Germinal center (tissue), 1 donor: ENCODE data around the gene BCO2.
A peak's percentile ranks its signal among the peaks of the same experiment; 100 is the strongest.
"Not testable (repeated sequence)": the region's sequence is repeated elsewhere in the genome, so short reads cannot be mapped to it uniquely, and the experiment has no call there.

Experiments
- DNase-seq: peaks from one replicate; pipeline ENCODE4 v3.0.0; 2012; ENCODE audit warnings: mixed read lengths, low spot score

The BCO2 gene, protein sequence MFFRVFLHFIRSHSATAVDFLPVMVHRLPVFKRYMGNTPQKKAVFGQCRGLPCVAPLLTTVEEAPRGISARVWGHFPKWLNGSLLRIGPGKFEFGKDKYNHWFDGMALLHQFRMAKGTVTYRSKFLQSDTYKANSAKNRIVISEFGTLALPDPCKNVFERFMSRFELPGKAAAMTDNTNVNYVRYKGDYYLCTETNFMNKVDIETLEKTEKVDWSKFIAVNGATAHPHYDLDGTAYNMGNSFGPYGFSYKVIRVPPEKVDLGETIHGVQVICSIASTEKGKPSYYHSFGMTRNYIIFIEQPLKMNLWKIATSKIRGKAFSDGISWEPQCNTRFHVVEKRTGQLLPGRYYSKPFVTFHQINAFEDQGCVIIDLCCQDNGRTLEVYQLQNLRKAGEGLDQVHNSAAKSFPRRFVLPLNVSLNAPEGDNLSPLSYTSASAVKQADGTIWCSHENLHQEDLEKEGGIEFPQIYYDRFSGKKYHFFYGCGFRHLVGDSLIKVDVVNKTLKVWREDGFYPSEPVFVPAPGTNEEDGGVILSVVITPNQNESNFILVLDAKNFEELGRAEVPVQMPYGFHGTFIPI

DNA sequence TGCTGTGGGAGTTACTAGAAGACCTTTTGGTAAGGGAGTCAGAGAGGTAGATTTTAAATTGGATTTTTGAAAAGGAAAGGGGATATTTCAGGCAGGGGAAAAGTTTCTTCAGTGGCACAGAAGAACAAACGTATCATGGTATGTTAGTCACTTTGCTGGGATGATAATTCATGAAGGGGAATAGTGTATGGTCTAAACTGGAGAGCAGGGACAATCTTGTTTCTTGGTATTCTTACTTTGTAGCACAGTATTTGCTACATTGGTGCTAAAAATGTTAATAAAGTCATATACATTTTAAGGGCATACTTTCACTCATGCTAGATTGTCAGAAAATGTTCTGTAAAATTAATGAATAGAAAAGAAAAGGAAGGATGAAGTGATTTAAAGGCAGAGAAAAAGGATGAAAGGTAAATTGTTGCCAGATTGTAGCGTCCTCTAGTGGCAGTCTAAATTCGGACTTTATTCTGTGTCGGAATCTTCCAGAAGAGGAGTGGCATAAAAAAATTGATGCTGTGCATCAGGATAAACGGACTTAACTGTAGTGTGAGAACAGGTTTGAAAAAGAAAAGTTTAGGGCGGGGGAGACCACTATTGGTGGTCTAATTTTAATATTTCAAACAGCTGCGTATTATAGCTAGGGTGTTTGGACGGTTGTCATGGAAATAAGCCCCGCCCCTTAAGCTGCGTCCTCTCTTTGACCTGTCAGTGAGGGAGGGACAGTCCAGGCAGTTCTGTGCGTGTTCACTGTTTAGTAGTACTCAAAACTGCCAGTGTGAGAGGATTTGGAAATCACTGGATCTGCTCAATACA, at the start of gene BCO2:
Gene BCO2, plus strand, starts transcription at position 724 of the 810 bp plus-strand sequence. CDS start 90 bp downstream, outside the sequence.
- DNase-seq: peak; percentile 15

DNA sequence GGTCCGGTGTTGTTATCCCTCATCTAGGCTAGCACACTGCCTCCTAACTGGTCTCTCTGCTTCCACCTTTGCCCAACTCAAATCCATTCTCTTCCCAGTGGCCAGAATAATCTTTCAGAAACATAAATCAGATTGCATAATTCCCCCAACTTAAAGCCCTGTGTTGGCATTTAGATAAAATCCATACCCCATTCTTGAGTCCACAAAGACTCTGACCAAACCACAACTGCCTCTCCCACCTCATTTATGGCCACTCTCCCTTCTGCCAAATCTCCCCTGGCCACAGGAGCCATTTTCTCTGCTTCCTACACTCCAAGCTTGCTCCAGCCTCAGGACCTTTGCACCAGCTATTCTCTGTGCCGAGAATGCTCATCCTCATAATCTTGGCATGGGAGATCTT, 48.3 kb upstream of the BCO2 start:
- no peak for DNase-seq

DNA sequence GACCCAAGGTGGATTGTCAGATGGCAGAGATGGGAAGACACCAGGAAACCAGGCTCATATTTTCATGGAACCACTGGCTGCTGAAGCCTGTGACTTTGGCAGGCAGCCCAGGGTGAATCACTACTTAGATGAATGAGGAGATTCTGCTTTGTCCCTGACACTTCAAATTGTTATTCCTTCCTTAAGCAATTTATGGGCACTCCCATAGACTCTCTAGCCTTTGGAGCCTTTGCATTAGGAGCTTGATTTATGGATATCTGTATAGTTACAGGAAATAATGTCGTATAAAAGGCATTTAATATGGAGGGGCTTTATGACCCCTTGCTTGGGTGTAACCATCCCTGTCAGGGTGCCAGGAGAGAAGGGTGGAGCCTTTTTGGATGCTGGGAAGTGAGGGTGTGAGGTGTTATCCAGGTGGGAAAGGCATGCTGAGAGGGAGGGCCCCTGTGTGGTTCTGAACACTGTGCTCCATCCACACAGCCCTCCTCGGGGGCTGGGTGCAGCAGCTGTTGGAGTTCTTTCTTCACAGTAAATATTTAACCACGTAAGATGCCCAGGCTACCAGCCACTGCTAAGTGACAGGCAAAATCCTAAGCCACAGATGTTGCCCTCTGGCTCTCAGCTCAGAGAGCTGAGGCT, 46.7 kb upstream of the BCO2 start:
- no peak for DNase-seq

DNA sequence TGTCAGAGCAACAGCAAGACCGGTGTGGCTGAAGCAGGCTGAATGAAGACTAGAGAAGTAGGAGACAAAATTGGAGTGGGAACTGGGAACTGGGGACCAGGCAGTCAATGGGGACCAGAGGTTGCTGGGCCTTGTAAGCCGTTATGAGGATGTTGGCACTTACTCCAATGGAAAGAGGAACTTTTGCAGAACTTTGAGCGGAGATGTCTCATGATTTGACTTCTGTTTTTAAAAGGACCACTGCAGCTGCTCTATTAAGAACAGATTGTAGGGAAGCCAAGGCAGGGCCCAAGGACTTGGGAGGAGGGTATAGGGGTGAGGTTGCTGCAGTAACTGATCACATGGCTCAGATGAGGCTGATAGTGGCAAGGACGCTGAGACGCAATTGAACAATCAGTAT, 45.7 kb upstream of the BCO2 start:
- DNase-seq: no peak

DNA sequence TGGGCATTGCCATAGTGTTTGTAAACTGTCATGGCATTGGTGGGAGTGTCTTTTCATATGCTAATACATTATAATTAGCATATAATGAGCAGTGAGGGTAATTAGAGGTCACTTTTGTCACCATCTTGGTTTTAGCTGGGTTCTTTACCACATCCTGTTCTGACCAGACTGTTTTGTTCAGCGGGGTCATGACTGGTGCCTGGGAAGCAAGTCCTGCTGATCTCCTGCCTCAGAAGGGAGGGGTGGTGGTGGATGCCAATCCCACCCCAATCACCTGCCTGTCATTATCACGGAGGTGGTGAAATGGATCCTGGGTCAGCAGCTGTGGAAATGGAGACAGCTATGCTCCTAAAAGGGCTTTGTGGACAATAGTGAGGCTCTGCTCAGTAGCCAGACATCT, 42.6 kb upstream of the BCO2 start:
- DNase-seq: no peak

DNA sequence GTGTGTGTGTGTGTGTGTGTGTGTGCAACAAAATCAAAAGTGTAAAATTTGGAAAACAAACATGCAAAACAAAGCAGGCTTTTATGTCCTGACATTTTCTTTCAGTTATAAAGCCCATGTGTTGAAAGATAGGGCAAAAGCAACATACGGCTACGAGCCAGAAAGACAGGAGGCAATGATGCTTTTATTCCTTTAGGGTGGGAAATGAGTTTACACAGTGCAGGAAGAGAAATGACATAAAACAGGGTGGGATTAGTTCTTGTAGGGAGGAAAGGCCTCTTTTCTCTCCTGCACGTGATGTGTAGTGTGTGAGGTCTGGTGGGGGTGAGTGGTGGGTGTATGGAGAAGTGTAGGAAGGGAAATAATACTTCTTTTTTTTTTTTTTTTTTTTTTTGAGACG, 40.8 kb upstream of the BCO2 start:
- no peak for DNase-seq

DNA sequence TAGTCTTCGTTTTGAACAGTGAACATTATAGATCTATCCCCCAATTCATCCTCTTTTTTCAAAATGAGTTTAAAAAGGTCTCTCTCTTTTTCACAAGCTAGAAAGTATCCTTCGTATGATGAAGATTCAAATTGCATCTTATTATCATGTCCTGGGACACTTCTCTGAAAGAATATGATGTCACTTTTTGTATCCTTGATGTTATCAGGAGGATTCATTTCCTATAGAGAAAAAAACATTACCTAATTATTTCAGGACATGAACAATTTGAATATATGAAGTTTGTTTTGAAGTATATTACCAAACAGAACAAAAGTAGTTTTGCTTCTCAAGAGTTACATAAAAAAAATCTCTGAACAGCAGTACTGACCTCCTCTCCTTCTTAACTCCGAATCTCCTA, 31.7 kb upstream of the BCO2 start:
- DNase-seq: no peak

DNA sequence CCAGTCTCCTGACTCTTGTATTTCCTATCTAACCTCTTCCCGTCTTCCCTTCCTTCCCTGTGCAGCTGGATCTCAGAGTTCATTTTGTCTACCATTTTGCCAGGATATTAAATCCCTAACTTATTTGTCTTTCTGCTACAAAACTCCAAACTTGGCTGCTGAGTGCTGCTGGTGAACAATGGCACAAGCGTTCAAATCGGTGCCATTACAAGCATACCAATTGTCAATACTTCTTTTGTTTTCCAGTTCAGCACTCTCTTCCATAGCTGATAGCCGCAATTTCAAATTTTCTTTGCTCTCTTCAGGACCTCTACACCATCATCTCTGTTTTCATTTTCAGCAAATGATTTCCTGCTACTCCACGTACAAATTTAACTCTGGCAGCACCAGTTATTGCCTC, 24.8 kb upstream of the BCO2 start:
- no peak for DNase-seq

DNA sequence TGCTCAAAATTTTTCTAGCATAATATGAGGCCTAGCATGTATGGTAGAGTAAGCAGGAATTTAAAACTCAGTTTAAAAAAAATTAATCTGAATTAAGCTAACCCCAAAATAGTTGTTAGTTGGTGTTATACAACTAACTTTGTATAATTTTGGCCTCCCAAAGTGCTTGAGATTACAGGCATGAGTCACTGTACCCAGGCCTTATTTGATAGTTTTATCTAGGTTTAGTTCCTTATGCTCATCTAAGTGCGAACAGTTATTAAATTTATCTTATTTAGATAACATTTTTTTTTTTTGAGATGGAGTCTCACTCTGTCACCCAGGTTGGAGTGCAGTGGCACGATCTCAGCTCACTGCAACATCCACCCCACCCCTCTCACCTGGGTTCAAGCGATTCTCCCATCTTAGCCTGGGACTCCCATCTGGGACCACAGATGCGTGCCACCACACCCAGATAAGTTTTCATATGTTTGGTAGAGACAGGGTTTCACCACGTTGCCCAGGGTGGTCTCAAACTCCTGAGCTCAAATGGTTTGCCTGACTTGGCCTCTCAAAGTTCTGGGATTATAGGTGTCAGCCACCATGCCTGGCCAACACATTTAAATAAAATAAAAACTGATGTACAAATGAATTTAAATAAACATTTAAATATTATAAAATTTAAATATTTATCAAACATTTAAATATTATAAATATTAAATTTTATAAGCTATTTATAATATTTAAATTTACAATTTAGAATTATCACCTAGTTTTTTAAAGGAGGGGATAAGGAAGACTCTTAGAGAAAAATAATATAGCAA, 19.0 kb upstream of the BCO2 start:
- DNase-seq: no peak

DNA sequence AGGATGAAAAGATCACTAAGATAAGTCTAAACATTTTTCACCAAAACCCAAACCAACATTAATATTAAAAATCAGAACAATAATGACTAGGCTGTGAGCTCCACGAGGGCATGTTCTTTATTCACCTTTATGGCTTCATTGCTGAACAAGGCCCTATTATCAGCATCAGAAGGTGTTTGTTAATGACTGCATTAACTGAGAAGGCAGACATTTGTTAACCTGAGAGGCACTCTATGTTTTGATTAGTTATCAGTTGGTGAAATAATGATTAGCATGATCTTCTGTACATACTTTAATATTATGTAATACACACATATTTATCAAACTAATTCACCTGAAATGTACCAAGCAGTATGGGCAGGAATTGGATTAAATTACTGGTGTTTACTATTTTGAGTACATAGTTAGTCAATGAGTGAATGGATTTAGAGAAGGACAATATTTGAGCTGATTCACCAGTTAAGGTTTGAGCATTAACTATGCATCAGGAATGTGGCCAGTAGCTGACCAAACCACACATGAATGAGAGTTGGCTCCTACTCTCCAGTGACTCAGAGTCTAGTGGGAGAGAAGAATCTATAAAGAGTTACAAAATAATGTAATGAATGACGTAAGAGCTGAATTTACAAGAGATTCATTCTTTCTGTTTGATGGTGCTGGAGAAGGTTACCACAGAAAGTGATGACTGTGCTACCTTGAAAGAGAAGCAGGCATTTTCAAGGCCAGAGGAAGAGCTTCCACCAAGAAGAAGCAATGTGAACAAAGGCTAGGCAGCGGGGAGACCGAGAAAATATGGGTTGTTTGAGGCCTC, 18.2 kb upstream of the BCO2 start:
- no peak for DNase-seq

DNA sequence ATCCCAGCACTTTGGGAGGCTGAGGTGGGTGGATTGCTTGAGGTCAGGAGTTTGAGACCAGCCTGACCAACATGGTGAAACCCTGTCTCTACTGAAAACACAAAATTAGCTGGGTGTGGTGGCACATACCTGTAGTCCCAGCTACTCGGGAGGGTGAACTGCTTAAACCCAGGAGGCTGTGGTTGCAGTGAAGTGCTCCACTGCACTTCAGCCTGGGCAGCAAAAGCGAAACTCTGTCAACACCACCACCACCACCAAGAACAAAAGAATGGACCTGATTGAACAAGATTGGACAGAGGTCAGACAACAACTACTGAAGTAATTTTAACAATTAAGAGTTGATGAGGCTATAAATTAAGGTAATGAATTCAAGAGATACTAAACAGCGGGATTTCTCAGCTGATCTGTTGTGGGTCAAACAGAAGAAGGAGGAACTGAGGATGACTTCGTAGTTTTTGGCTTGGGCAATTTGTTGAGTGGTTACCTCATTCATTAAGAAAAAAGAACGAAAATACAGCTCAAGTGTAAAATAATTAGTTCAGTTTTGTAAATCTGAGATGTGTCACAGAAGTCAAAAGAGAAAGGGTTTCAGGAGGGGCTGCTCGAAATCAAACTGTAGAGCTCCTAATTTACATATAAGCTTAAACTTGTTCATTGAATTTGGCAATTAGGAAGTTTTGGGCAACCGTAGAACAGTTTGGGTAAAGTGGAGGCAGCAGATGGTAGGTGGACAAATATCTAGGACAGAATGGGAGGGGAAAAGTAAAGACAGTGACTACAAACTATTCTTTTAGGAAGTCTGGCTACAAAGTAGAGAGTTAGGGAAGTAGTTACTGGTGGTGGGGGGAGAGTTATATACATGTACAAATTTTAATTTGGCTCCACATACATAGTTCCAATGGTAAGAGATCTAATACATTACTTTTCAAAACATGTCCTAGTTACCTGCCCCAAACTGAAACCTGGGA, 15.9 kb upstream of the BCO2 start:
- no peak for DNase-seq

DNA sequence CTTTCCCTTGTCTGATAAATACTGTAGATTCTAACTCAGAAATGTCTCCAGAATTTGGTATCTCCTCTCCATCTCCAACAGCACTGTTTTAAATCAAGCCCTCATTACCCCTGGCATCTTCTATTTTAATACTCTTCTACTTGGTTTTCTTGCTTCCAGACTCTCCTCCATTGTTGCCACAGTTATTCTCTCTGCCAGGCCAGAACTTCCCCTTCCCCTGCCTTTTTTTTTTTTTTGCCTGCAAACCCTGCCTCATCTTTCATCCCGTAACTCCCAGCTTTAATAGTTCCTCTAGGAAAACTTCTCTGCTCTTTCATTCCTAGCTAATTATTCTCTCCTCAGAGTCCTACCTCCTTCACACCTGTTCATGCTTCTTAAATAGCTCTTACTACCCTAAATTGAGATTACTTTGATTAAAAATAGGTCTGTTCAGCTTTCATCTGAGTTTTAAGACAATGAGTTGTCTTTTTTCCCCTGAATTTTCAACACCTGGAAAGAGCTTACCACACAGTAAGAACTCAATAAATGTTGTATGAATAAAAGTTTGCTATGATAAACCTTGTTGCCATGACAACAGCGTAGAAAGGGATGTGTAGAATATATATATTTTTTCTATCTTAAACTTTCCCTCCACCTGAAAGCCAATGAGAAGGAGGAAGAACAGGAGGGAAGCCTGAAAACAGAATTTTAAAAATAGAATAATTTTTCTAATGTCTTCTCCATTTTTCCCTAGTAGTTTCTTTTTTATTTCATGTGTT, 15.0 kb upstream of the BCO2 start:
- no peak for DNase-seq

DNA sequence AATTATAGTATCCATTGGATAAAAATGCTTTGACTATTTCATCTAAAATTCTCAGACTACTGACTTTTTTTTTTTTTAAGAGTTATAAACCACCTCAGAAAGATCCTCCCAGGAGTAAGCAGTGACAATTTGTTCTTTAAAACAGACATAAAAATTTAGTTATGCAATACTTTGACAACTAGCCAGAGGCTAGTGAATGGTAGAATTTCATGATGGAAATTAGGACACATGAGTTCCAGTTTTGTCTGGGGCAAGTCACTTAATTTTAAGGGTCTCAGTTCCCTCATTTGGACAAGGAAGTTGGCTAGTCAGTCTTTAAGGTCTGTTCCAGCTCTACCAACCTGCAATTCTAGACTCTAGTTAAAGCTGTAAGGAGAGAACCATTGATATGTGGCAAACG, 14.3 kb upstream of the BCO2 start:
- no peak for DNase-seq

DNA sequence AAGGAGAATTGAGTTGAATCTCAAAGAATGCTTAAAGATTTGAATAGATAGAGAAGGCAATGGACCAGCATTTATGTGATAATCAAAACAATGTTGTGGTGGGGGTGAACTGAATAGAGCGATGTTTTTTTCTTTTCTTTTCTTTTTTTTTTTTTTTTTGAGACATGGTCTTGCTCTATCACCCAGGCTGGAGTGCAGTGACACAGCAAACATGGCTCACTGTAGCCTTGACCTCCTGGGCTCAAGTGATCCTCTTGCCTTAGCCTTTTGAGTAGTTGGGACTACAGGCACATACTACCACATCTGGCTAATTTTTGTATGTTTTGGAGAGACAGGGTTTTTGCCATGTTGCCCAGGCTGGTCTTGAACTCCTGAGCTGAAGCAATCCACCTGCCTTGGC, 13.1 kb upstream of the BCO2 start:
- DNase-seq: not testable (repeated sequence)

DNA sequence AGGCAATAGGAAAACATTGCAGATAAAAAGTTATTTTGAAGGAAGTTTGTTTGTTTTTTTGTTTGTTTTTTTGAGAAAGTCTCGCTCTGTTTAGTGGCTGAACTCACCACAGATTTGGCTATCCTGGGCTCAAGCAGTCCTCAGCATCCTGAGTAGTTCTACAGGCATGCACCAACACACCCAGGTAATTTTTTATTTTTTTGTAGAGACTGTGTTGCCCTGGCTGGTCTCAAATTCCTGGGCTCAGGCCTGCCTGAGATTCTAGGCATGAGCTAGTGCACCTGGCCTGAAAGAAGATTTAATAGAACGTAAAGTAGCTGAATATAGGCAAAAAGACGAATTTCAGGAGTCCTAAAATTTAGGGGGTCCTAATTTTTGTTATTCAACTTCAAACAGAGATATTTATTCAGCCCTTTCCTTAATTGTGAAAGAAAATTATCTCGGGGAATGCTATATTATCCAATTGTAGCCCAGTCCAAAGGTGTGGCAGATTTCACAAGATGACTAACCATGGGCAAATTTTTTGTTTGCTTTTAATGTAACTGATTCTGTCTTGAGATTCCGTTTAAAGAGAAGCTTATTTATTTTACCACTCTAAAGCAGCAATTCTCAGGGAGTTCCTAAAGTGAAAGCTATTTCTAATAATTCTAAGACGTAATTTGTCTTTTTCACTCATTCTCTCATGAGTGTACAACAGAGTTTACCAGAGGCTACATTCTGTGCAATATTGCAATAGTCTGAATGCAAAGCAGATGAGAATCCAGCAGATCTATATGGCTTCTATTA, 12.4 kb upstream of the BCO2 start:
- no peak for DNase-seq

DNA sequence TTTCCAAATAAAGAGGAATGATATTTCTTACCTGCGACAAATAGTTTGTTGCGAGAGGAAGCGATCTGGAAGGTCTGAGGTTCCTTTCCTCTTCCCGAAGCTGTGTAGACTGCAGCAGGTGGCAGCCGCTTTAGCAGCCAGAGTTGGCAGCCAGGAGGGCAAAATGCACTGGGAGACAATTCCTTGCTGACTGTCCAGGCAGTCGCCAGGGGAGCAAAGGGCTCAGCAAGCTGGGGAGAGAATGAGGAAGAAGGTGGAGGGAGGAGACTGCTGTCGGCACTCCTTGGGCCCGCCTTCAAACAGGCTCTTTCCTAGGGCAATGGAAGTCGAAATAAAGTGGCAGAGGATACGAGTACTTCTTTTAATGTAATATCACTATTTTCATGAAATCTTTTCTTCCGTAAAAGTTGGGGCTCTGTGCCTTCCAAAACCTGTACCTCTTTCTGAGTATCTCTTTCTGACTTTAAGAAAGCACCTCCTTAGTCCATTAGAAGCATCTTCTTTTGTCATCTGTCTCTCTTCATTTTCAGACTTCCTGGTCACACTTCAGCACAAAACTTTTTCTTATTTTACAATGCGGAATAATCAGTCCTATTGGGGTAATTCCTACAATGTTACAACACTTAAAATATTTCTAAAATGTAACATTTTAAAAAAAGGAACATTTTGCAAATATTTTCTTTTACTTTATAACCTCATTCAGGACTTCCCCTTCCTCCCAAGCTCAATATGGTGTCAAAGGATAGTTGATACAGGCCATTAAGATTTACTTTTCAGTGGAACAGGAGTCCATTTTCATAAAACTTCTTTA, 11.2 kb upstream of the BCO2 start, which contains the start of gene IL18:
Gene IL18, minus strand, starts transcription at position 220 of the 811 bp plus-strand sequence. CDS start 9,041 bp downstream, outside the sequence.
- no peak for DNase-seq

DNA sequence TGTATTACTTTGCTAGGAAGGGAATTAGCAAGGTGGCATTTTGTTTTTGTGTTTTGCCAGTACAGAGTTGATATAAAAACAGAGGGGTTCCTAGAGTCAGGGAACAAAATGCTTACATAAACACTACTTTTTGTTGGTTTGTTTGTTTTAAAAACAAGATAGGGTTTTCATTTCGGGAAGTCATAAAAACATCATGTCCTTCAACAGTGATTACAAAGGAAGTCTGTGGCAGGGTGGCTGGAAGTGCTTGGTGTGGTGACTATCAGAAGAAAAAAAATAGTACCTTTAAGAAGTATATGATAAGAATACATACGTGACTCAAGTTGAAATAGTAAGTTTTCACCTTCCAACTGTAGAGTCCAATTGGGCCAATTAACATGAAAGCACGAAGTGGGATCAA, 10.3 kb upstream of the BCO2 start:
- DNase-seq: no peak
